Measurements from ENCODE around the gene GRAMD1B.

Gene GRAMD1B

GRCh38 chr11:123478352-123478987 lies 48.4 kb downstream of the GRAMD1B start:
- DNase-seq, result peak; percentile 21

GRCh38 chr11:123479048-123479837 lies 49.2 kb downstream of the GRAMD1B start:
- DNase-seq, result no peak

GRCh38 chr11:123480290-123480815 lies 50.3 kb downstream of the GRAMD1B start:
- DNase-seq, result no peak

- no peak for DNase-seq
These were observed 50.8 kb downstream of the GRAMD1B start for GRCh38 chr11:123480882-123481281.

GRCh38 chr11:123481640-123482039 lies 51.6 kb downstream of the GRAMD1B start:
- DNase-seq, result no peak

- DNase-seq, result no peak
These were observed 52.1 kb downstream of the GRAMD1B start for GRCh38 chr11:123482218-123482617.

GRCh38 chr11:123483058-123483457 lies 53.0 kb downstream of the GRAMD1B start:
- DNase-seq, result no peak

- no peak for DNase-seq
These were observed 53.4 kb downstream of the GRAMD1B start for GRCh38 chr11:123483466-123483865.

GRCh38 chr11:123484448-123484847 lies 54.4 kb downstream of the GRAMD1B start:
- DNase-seq, result no peak

- DNase-seq, result no peak
These were observed 57.2 kb downstream of the GRAMD1B start for GRCh38 chr11:123487157-123487744.

- no peak for DNase-seq
These were observed 60.5 kb downstream of the GRAMD1B start for GRCh38 chr11:123490527-123490926.

GRCh38 chr11:123491241-123491640 lies 61.2 kb downstream of the GRAMD1B start:
- no peak for DNase-seq

GRCh38 chr11:123493349-123494063 lies 63.4 kb downstream of the GRAMD1B start:
- no peak for DNase-seq

GRCh38 chr11:123494195-123495050 lies 64.4 kb downstream of the GRAMD1B start:
- DNase-seq, result no peak

GRCh38 chr11:123504401-123504800 lies 74.3 kb downstream of the GRAMD1B start:
- no peak for DNase-seq

GRCh38 chr11:123505546-123506299 lies 75.7 kb downstream of the GRAMD1B start:
- no peak for DNase-seq

- DNase-seq, result no peak
These were observed 77.0 kb downstream of the GRAMD1B start for GRCh38 chr11:123507043-123507442.

GRCh38 chr11:123509737-123510578 lies 79.9 kb downstream of the GRAMD1B start:
- no peak for DNase-seq

GRCh38 chr11:123510579-123510905 lies 80.5 kb downstream of the GRAMD1B start:
- DNase-seq, result no peak

GRCh38 chr11:123511037-123511870 lies 81.2 kb downstream of the GRAMD1B start:
- peak; percentile 55 for DNase-seq

All from NCI-H1694 (cell line).